PFSK-1 (cell line): ENCODE measurements around the gene OAF.

Source experiments
- POLR2AphosphoS5 ChIP-seq: IDR thresholded peaks from 2 replicates; pipeline ENCODE4 v1.6.1; 2012; ENCODE audit warnings: low read depth, mild to moderate bottlenecking, control low read depth, low read length, moderate library complexity
- SIN3A ChIP-seq: IDR thresholded peaks from 2 replicates; pipeline ENCODE4 v1.6.1; 2012; ENCODE audit warnings: mild to moderate bottlenecking, low read length, moderate library complexity, borderline replicate concordance; ENCODE audit not compliant: insufficient read depth

DNA sequence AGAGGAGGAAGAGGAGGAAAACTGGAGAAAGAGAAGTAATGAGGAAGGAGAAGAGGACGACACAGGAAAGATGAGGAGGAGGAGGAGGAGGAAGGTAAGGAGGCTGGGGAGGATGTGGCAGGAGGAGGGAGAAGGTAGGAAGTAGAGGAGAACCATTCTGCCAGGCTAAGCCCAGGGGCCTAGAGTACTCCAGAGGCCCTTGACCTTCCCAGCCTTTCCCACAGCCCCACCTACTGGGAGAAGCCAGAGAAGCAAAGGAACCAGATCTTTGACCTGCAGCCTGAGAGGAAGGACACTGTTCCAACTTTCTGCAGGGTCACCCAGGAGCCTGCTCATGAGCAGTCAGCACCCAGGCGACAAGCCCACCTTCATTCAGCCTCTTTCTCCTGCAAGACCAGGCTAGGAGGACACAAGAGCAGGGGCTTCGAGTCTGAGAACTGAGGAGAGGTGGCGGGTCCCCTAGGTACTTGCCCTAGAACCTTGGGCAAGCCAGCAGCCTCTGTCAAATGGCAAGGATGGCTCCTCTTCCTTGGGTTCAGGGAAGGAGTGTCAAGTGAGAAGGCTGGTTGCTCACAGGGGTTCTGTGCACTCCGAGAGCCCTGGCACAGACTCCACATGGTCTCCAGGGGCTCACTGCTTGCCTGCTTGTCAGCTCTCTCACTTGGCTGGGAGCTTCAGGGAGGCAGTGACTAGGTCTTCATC lies 27.9 kb upstream of the OAF start:
- TF ChIP-seq POLR2AphosphoS5, result no peak
- no peak for TF ChIP-seq SIN3A
